HCT116 (cell line): Measurements from ENCODE around the gene PCYT1B. TPM values are rescaled to one million over a fixed set of nuclear protein-coding genes. Genes with fewer than 3 reads are reported as not detected.

Experiments used
- ATAC-seq: fragments of 200-7000 bp; cut with Tn5 transposase; 2 replicates; pipeline ENCODE4 v1.9.1; 2020; ENCODE audit warnings: mild to moderate bottlenecking, moderate library complexity
- BruUV-seq: library from RNA; stranded (reverse); fragments of 400-500 nt; replicated peaks from 2 replicates; lab custom pipeline; 2021; lab: Mats Ljungman, UMichigan
- CTCF ChIA-PET: fragments of 300-600 bp; sonication (Branson Sonifier 250); formaldehyde crosslinking; loops from one replicate; lab custom pipeline; 2021; ENCODE audit warnings: antibody characterized with exemption; lab: Charles Lee
- POLR2A ChIA-PET: fragments of 300-600, 350-600 bp; sonication (Branson Sonifier 250); formaldehyde crosslinking; loops from one replicate; lab custom pipeline; 2021; ENCODE audit warnings: antibody characterized with exemption; lab: Charles Lee
- RAD21 ChIA-PET, 2 experiments: fragments of 300-600 bp; sonication (Branson Sonifier 250); formaldehyde crosslinking; loops; one replicate each; lab custom pipeline; 2023; ENCODE audit warnings: low total read pairs in 2 of 2; ENCODE audit not compliant: uncharacterized antibody in 2 of 2, unreplicated experiment in 2 of 2, low non-redundant PET in 1 of 2; lab: Charles Lee
- DNase-seq: peaks from one replicate; pipeline ENCODE4 v3.0.0-alpha.2; 2010; ENCODE audit warnings: low read depth, low spot score
- H2AFZ ChIP-seq: fragments of 200-600 bp; shearing (Covaris generic), sonication (generic); 2 replicates; pipeline ENCODE4 v1.6.1; 2017; ENCODE audit warnings: low read depth, mixed run types, mixed read lengths, antibody characterized with exemption, low read length; ENCODE audit not compliant: poor library complexity, severe bottlenecking
- H3K27ac ChIP-seq: 2 replicates; pipeline ENCODE4 v1.5.1; 2012; ENCODE audit warnings: low read depth, low read length
- H3K27me3 ChIP-seq: fragments of 200-600 bp; sonication (generic); 2 replicates; pipeline ENCODE4 v1.6.1; 2016; ENCODE audit warnings: mixed run types, low read length, mixed read lengths; ENCODE audit not compliant: insufficient read depth
- H3K36me3 ChIP-seq, 2 experiments: fragments of 200-500 bp in 1 of 2; fragments of 200-600 bp in 1 of 2; sonication (Bioruptor generic) in 1 of 2; sonication (generic) in 1 of 2; 2 replicates each; pipeline versions ENCODE4 v1.5.1 to v1.6.1; 2014 to 2016; ENCODE audit warnings: low read length in 2 of 2, inconsistent platforms in 1 of 2, mixed read lengths in 1 of 2, mixed run types in 1 of 2; ENCODE audit not compliant: insufficient read depth in 2 of 2, control insufficient read depth in 1 of 2
- H3K4me1 ChIP-seq, 2 experiments: fragments of 200-600 bp in 1 of 2; sonication (generic) in 1 of 2; 2 replicates each; pipeline versions ENCODE4 v1.5.1 to v1.6.1; 2012 to 2017; ENCODE audit warnings: low read length in 2 of 2, inconsistent platforms in 1 of 2, mild to moderate bottlenecking in 1 of 2, mixed read lengths in 1 of 2, mixed run types in 1 of 2, moderate library complexity in 1 of 2; ENCODE audit not compliant: insufficient read depth in 2 of 2, control insufficient read depth in 1 of 2
- H3K4me2 ChIP-seq: fragments of 200-600 bp; sonication (generic); 2 replicates; pipeline ENCODE4 v1.6.1; 2017; ENCODE audit warnings: mixed run types, low read length, mixed read lengths
- H3K4me3 ChIP-seq, 2 experiments: fragments of 200-600 bp in 1 of 2; sonication (generic) in 1 of 2; replicated peaks in 1 of 2; 2 replicates each; pipeline ENCODE4 v1.5.1; 2011 to 2016; ENCODE audit warnings: low read length in 2 of 2, control low read depth in 1 of 2, low read depth in 1 of 2, mild to moderate bottlenecking in 1 of 2, mixed read lengths in 1 of 2, mixed run types in 1 of 2
- H3K79me2 ChIP-seq: fragments of 200-600 bp; sonication (generic); 2 replicates; pipeline ENCODE4 v1.6.1; 2017; ENCODE audit warnings: mild to moderate bottlenecking, mixed run types, low read length, moderate library complexity, mixed read lengths; ENCODE audit not compliant: insufficient read depth
- H3K9ac ChIP-seq: fragments of 200-600 bp; sonication (generic); 2 replicates; pipeline ENCODE4 v1.6.1; 2016; ENCODE audit warnings: low read length, mixed read lengths
- H3K9me2 ChIP-seq: fragments of 200-600 bp; sonication (generic), shearing (Covaris generic); 2 replicates; pipeline ENCODE4 v1.6.1; 2017; ENCODE audit warnings: mixed run types, mild to moderate bottlenecking, moderate library complexity; ENCODE audit not compliant: insufficient read depth
- H3K9me3 ChIP-seq, 2 experiments: fragments of 200-500 bp in 1 of 2; fragments of 200-600 bp in 1 of 2; sonication (Bioruptor generic) in 1 of 2; sonication (generic) in 1 of 2; 2 replicates each; pipeline ENCODE4 v1.6.1; 2014 to 2017; ENCODE audit warnings: low read length in 2 of 2, mixed read lengths in 2 of 2, inconsistent platforms in 1 of 2, low read depth in 1 of 2, mild to moderate bottlenecking in 1 of 2, mixed run types in 1 of 2, moderate library complexity in 1 of 2; ENCODE audit not compliant: control insufficient read depth in 1 of 2, insufficient read depth in 1 of 2
- H4K20me1 ChIP-seq: fragments of 200-600 bp; sonication (generic), shearing (Covaris generic); 2 replicates; pipeline ENCODE4 v1.6.1; 2017; ENCODE audit warnings: mixed run types, mild to moderate bottlenecking, moderate library complexity; ENCODE audit not compliant: insufficient read depth
- CBX3 ChIP-seq: IDR thresholded peaks from 2 replicates; pipeline ENCODE4 v1.6.1; 2012; ENCODE audit warnings: low read depth
- CEBPB ChIP-seq: IDR thresholded peaks from 2 replicates; pipeline ENCODE4 v1.6.1; 2012; ENCODE audit warnings: low read depth
- EGR1 ChIP-seq: IDR thresholded peaks from 2 replicates; pipeline ENCODE4 v1.6.1; 2012; ENCODE audit warnings: low read depth
- ELF1 ChIP-seq: IDR thresholded peaks from 2 replicates; pipeline ENCODE4 v1.6.1; 2012; ENCODE audit warnings: low read depth, borderline replicate concordance
- EZH2 ChIP-seq: fragments of 200-600 bp; sonication (generic); IDR thresholded peaks from 2 replicates; pipeline ENCODE4 v1.6.1; 2017; ENCODE audit warnings: antibody characterized with exemption, mixed run types
- EZH2phosphoT487 ChIP-seq: fragments of 200-600 bp; IDR thresholded peaks from 2 replicates; pipeline ENCODE4 v1.6.1; 2018; ENCODE audit warnings: antibody characterized with exemption, borderline replicate concordance
- POLR2AphosphoS5 ChIP-seq: IDR thresholded peaks from 2 replicates; pipeline ENCODE4 v1.6.1; 2011; ENCODE audit warnings: mild to moderate bottlenecking, low read depth, low read length, moderate library complexity
- SRF ChIP-seq: IDR thresholded peaks from 2 replicates; pipeline ENCODE4 v1.6.1; 2012; ENCODE audit warnings: low read depth
- TCF7L2 ChIP-seq: IDR thresholded peaks from 2 replicates; pipeline ENCODE4 v1.7.0; 2011; ENCODE audit warnings: borderline replicate concordance, inconsistent platforms; ENCODE audit not compliant: insufficient read depth, insufficient read length; ENCODE audit errors: extremely low read depth
- ZFX ChIP-seq: fragments of 450-650 bp; IDR thresholded peaks from 2 replicates; pipeline ENCODE4 v1.6.1; 2017
- intact Hi-C: fragments of 100-400 bp; cut with micrococcal nuclease; formaldehyde crosslinking; loops from 2 replicates; pipeline ENCODE4 v1.10.0; 2022
- total RNA-seq: library from RNA; stranded (reverse); gene quantifications from one replicate; pipeline ENCODE4 v1.2.1, GENCODE V29; 2021; ENCODE audit not compliant: unreplicated experiment
- TF ChIP-seq, protein P1 (sequence below): IDR thresholded peaks from 2 replicates; pipeline ENCODE4 v1.6.1; 2012; ENCODE audit warnings: low read depth
- TF ChIP-seq, protein P2 (sequence below): IDR thresholded peaks from 2 replicates; pipeline ENCODE4 v1.6.1; 2012
- TF ChIP-seq, protein P3 (sequence below): IDR thresholded peaks from 2 replicates; pipeline ENCODE4 v1.6.1; 2012
- TF ChIP-seq, protein P4 (sequence below), 3 experiments: fragments of 200-600 bp in 1 of 3; sonication (generic) in 1 of 3; IDR thresholded peaks in 2 of 3; conservative IDR thresholded peaks in 1 of 3; 2 replicates each; pipeline ENCODE4 v1.5.1; 2012 to 2017; ENCODE audit warnings: low read depth in 2 of 3, low read length in 2 of 3, antibody characterized with exemption in 1 of 3, borderline replicate concordance in 1 of 3, control low read depth in 1 of 3, mild to moderate bottlenecking in 1 of 3, mixed read lengths in 1 of 3, mixed run types in 1 of 3, moderate library complexity in 1 of 3; ENCODE audit not compliant: insufficient read depth in 1 of 3

The PCYT1B gene
- total RNA-seq, 1 experiment from 2014 or later, result not detected

DNA sequence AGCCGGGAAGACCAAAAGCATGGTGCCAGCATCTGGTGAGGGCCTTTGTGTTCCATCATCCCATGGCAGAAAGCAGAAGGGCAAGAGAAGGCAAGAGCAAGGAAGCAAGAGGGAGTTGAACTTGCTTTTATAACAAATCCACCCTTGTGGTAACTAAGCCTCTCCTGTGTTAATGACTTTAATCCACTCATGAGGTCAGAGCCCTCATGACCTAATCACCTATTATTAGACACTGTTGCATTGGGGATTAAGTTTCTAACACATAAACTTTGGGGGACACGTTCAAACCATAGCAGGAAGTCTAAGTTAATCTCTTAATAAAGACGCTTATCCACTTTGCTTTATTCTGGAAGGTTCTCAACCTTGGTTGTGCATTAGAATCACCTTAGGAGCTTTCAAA is 12.5 kb upstream of the PCYT1B start:
- Histone ChIP-seq H3K36me3 (no peaks in the 10 kb centered on the region), H3K79me2 (no peaks in the 10 kb centered on the region), H2AFZ (no peak overlapping the region), H3K9me2 (no peaks in the 10 kb centered on the region), H3K4me3 (no peak overlapping the region), H4K20me1 (no peaks in the 10 kb centered on the region; the same call in 1 of the 2 replicates), H3K9me3 (no peaks in the 10 kb centered on the region), H3K27me3 (no peaks in the 10 kb centered on the region), H3K9ac (no peak overlapping the region), H3K4me2 (no peak overlapping the region), H3K27ac (no peak overlapping the region), H3K4me1 (no peaks in the 10 kb centered on the region)
- no TSS peak for BruUV-seq
- no peak for TF ChIP-seq ELF1
- TF ChIP-seq ZFX, result no peak
- TF ChIP-seq EGR1, result no peak
- TF ChIP-seq, protein P1, sequence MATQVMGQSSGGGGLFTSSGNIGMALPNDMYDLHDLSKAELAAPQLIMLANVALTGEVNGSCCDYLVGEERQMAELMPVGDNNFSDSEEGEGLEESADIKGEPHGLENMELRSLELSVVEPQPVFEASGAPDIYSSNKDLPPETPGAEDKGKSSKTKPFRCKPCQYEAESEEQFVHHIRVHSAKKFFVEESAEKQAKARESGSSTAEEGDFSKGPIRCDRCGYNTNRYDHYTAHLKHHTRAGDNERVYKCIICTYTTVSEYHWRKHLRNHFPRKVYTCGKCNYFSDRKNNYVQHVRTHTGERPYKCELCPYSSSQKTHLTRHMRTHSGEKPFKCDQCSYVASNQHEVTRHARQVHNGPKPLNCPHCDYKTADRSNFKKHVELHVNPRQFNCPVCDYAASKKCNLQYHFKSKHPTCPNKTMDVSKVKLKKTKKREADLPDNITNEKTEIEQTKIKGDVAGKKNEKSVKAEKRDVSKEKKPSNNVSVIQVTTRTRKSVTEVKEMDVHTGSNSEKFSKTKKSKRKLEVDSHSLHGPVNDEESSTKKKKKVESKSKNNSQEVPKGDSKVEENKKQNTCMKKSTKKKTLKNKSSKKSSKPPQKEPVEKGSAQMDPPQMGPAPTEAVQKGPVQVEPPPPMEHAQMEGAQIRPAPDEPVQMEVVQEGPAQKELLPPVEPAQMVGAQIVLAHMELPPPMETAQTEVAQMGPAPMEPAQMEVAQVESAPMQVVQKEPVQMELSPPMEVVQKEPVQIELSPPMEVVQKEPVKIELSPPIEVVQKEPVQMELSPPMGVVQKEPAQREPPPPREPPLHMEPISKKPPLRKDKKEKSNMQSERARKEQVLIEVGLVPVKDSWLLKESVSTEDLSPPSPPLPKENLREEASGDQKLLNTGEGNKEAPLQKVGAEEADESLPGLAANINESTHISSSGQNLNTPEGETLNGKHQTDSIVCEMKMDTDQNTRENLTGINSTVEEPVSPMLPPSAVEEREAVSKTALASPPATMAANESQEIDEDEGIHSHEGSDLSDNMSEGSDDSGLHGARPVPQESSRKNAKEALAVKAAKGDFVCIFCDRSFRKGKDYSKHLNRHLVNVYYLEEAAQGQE, result no peak
- TF ChIP-seq, protein P2, sequence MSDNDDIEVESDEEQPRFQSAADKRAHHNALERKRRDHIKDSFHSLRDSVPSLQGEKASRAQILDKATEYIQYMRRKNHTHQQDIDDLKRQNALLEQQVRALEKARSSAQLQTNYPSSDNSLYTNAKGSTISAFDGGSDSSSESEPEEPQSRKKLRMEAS, result no peak
- TF ChIP-seq POLR2AphosphoS5, result no peak
- ChIA-PET RAD21 (no interaction called here), POLR2A (no interaction called here), CTCF (no interaction called here)
- no peak for ATAC-seq
- no peak for DNase-seq
- intact Hi-C loops, result no loop called here

DNA sequence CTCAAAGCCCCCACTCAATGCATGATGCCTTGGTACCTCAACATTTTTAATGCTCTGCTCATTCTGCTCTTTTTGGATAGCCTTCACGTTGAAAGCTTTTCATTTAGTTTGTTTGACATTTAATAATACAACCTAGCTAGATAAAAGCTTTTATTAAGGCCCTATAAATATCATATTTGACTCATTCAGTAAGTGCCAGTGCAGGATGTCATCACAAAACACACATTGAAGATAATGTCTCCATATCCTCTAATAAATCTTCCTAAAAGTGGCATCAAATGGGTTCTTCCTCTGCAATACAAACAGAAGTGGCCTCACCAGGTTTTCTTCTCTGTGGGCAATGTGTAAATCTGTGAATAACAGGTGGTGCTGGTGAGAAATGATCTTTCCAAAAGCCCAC is 12.0 kb upstream of the PCYT1B start:
- RAD21 ChIA-PET, result no interaction called here
- H4K20me1 ChIP-seq, result no peaks in the 10 kb centered on the region; the same call in 1 of the 2 replicates
- no peak overlapping the region for H3K4me2 ChIP-seq
- CTCF ChIA-PET, result no interaction called here
- DNase-seq (no peak), ATAC-seq (no peak)
- no peaks in the 10 kb centered on the region for H3K79me2 ChIP-seq
- no peaks in the 10 kb centered on the region for H3K4me1 ChIP-seq
- H3K27me3 ChIP-seq, result no peaks in the 10 kb centered on the region
- POLR2A ChIA-PET, result no interaction called here
- BruUV-seq, result no TSS peak
- TF ChIP-seq, protein P3, sequence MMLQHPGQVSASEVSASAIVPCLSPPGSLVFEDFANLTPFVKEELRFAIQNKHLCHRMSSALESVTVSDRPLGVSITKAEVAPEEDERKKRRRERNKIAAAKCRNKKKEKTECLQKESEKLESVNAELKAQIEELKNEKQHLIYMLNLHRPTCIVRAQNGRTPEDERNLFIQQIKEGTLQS, result no peak
- TF ChIP-seq SRF (no peak), CBX3 (no peak), EZH2phosphoT487 (no peak), ZFX (no peak), CEBPB (no peak), POLR2AphosphoS5 (no peak), TCF7L2 (no peak), EZH2 (no peak)
- TF ChIP-seq, protein P4, sequence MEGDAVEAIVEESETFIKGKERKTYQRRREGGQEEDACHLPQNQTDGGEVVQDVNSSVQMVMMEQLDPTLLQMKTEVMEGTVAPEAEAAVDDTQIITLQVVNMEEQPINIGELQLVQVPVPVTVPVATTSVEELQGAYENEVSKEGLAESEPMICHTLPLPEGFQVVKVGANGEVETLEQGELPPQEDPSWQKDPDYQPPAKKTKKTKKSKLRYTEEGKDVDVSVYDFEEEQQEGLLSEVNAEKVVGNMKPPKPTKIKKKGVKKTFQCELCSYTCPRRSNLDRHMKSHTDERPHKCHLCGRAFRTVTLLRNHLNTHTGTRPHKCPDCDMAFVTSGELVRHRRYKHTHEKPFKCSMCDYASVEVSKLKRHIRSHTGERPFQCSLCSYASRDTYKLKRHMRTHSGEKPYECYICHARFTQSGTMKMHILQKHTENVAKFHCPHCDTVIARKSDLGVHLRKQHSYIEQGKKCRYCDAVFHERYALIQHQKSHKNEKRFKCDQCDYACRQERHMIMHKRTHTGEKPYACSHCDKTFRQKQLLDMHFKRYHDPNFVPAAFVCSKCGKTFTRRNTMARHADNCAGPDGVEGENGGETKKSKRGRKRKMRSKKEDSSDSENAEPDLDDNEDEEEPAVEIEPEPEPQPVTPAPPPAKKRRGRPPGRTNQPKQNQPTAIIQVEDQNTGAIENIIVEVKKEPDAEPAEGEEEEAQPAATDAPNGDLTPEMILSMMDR (IDR thresholded peaks at IDR 0.05 in 2 of 3, conservative IDR thresholded peaks at IDR 0.05 in 1 of 3; ENCODE audit: borderline replicate concordance in 1 of 3, insufficient read depth in 1 of 3, low read depth in 2 of 3, low read length in 2 of 3), result no peak
- H3K4me3 ChIP-seq, result no peak overlapping the region
- intact Hi-C loops, result no loop called here
- no peak overlapping the region for H3K27ac ChIP-seq
- no peak overlapping the region for H3K9ac ChIP-seq
- no peaks in the 10 kb centered on the region for H3K36me3 ChIP-seq
- H2AFZ ChIP-seq, result no peak overlapping the region
- no peaks in the 10 kb centered on the region for H3K9me2 ChIP-seq
- no peaks in the 10 kb centered on the region for H3K9me3 ChIP-seq
